ENCODE data around the gene MMP19. TPM values are rescaled to one million over a fixed set of nuclear protein-coding genes. Genes with fewer than 3 reads are reported as not detected.
A peak's percentile ranks its signal among the peaks of the same experiment; 100 is the strongest.

MMP19 gene
- total RNA-seq, 1 experiment from 2014 or later = 2.3 TPM

DNA sequence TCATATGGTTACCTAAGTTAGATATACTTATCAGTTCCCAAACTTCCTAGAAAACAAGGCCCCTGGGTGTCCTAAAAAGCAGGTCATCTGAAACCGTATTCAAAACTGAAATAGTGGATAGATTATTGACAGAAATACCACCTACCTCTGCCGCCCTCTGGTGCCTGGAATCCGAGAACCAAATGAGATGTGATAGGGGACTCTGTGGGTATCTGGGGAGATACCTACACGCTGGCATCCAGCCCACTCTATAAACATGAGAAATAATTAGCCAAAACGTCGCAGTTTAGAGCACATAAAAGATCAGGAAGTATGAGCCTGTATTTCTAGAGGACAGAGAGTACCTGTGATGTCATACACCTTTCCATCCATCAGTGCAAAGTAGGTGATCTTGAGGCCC is 20.5 kb downstream of the MMP19 start:
- ChIA-PET POLR2A (no interaction called here), RAD21 (ENCODE audit: low non-redundant PET in 1 of 2, low total read pairs in 2 of 2, uncharacterized antibody in 2 of 2, unreplicated experiment in 2 of 2) (no interaction called here), CTCF (no interaction called here)
- Histone ChIP-seq H3K4me2 (ENCODE audit: low read length) (no peak overlapping the region), H3K9me3 (ENCODE audit: control insufficient read depth in 1 of 2, insufficient read depth in 1 of 2, low read depth in 1 of 2, low read length in 2 of 2) (no peaks in the 10 kb centered on the region), H3K4me3 (replicated peaks in 1 of 2; ENCODE audit: low read depth in 1 of 2, low read length in 2 of 2) (no peak overlapping the region), H3K27ac (ENCODE audit: low read depth, low read length) (no peak overlapping the region), H3K79me2 (ENCODE audit: insufficient read depth, low read length) (peaks cover 61% of the 10 kb centered on the region), H3K9ac (ENCODE audit: low read length) (no peak overlapping the region), H4K20me1 (ENCODE audit: insufficient read depth) (no peaks in the 10 kb centered on the region), H3K36me3 (ENCODE audit: control insufficient read depth in 1 of 2, insufficient read depth in 2 of 2, low read length in 2 of 2) (peaks cover 31 to 37% of the 10 kb centered on the region in 2 experiments), H3K9me2 (ENCODE audit: insufficient read depth) (no peaks in the 10 kb centered on the region), H3K27me3 (ENCODE audit: insufficient read depth, low read length) (no peaks in the 10 kb centered on the region), H2AFZ (ENCODE audit: low read depth, low read length, poor library complexity, severe bottlenecking) (no peak overlapping the region), H3K4me1 (ENCODE audit: control insufficient read depth in 1 of 2, insufficient read depth in 2 of 2, low read length in 2 of 2) (peaks cover 8 to 12% of the 10 kb centered on the region in 2 experiments; a peak in 3 of 4 replicates)
- ATAC-seq (no peak), DNase-seq (ENCODE audit: low read depth, low spot score) (no peak)
- intact Hi-C loops (cut with micrococcal nuclease) = no loop called here
- TF ChIP-seq, protein P1, sequence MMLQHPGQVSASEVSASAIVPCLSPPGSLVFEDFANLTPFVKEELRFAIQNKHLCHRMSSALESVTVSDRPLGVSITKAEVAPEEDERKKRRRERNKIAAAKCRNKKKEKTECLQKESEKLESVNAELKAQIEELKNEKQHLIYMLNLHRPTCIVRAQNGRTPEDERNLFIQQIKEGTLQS (IDR thresholded peaks at IDR 0.05) = no peak
- TF ChIP-seq EGR1 (IDR thresholded peaks at IDR 0.05; ENCODE audit: low read depth) (no peak), RAD21 (IDR thresholded peaks at IDR 0.05; ENCODE audit: low read depth) (peak; percentile 41; the same call in 1 of the 2 replicates), POLR2AphosphoS5 (IDR thresholded peaks at IDR 0.05; ENCODE audit: low read depth, low read length) (0 out of 2 replicates have a peak, but pooled peaks have one; percentile 28), SP1 (IDR thresholded peaks at IDR 0.05; ENCODE audit: low read depth) (no peak), ELF1 (IDR thresholded peaks at IDR 0.05; ENCODE audit: borderline replicate concordance, low read depth) (no peak), JUND (IDR thresholded peaks at IDR 0.05) (no peak), SIN3A (IDR thresholded peaks at IDR 0.05; ENCODE audit: low read depth) (no peak), TCF7L2 (IDR thresholded peaks at IDR 0.05; ENCODE audit: borderline replicate concordance, extremely low read depth, insufficient read depth, insufficient read length) (no peak), YY1 (IDR thresholded peaks at IDR 0.05; ENCODE audit: extremely low read depth, insufficient replicate concordance, low read depth, low read length) (no peak), CBX3 (IDR thresholded peaks at IDR 0.05; ENCODE audit: low read depth) (peak; percentile 33; the same call in 1 of the 2 replicates), ZNF274 (IDR thresholded peaks at IDR 0.05; ENCODE audit: low read depth, low read length) (no peak)
- TF ChIP-seq, protein P2, sequence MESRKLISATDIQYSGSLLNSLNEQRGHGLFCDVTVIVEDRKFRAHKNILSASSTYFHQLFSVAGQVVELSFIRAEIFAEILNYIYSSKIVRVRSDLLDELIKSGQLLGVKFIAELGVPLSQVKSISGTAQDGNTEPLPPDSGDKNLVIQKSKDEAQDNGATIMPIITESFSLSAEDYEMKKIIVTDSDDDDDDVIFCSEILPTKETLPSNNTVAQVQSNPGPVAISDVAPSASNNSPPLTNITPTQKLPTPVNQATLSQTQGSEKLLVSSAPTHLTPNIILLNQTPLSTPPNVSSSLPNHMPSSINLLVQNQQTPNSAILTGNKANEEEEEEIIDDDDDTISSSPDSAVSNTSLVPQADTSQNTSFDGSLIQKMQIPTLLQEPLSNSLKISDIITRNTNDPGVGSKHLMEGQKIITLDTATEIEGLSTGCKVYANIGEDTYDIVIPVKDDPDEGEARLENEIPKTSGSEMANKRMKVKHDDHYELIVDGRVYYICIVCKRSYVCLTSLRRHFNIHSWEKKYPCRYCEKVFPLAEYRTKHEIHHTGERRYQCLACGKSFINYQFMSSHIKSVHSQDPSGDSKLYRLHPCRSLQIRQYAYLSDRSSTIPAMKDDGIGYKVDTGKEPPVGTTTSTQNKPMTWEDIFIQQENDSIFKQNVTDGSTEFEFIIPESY (IDR thresholded peaks at IDR 0.05; ENCODE audit: extremely low read depth, insufficient replicate concordance, low read length) = no peak
- TF ChIP-seq, protein P3, sequence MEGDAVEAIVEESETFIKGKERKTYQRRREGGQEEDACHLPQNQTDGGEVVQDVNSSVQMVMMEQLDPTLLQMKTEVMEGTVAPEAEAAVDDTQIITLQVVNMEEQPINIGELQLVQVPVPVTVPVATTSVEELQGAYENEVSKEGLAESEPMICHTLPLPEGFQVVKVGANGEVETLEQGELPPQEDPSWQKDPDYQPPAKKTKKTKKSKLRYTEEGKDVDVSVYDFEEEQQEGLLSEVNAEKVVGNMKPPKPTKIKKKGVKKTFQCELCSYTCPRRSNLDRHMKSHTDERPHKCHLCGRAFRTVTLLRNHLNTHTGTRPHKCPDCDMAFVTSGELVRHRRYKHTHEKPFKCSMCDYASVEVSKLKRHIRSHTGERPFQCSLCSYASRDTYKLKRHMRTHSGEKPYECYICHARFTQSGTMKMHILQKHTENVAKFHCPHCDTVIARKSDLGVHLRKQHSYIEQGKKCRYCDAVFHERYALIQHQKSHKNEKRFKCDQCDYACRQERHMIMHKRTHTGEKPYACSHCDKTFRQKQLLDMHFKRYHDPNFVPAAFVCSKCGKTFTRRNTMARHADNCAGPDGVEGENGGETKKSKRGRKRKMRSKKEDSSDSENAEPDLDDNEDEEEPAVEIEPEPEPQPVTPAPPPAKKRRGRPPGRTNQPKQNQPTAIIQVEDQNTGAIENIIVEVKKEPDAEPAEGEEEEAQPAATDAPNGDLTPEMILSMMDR (IDR thresholded peaks at IDR 0.05 in 2 of 3, conservative IDR thresholded peaks at IDR 0.05 in 1 of 3; ENCODE audit: borderline replicate concordance in 1 of 3, insufficient read depth in 1 of 3, low read depth in 2 of 3, low read length in 2 of 3) = peak in 2 of 3 experiments; percentile 51 to 62; a peak in 4 of 6 replicates
- TF ChIP-seq, protein P4, sequence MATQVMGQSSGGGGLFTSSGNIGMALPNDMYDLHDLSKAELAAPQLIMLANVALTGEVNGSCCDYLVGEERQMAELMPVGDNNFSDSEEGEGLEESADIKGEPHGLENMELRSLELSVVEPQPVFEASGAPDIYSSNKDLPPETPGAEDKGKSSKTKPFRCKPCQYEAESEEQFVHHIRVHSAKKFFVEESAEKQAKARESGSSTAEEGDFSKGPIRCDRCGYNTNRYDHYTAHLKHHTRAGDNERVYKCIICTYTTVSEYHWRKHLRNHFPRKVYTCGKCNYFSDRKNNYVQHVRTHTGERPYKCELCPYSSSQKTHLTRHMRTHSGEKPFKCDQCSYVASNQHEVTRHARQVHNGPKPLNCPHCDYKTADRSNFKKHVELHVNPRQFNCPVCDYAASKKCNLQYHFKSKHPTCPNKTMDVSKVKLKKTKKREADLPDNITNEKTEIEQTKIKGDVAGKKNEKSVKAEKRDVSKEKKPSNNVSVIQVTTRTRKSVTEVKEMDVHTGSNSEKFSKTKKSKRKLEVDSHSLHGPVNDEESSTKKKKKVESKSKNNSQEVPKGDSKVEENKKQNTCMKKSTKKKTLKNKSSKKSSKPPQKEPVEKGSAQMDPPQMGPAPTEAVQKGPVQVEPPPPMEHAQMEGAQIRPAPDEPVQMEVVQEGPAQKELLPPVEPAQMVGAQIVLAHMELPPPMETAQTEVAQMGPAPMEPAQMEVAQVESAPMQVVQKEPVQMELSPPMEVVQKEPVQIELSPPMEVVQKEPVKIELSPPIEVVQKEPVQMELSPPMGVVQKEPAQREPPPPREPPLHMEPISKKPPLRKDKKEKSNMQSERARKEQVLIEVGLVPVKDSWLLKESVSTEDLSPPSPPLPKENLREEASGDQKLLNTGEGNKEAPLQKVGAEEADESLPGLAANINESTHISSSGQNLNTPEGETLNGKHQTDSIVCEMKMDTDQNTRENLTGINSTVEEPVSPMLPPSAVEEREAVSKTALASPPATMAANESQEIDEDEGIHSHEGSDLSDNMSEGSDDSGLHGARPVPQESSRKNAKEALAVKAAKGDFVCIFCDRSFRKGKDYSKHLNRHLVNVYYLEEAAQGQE (IDR thresholded peaks at IDR 0.05; ENCODE audit: low read depth) = no peak
- BruUV-seq (replicated peaks) = no TSS peak
